SH-SY5Y (cell line): ENCODE data around the gene PKD2L1.

ENCODE experiments used
- GATA2 ChIP-seq: IDR thresholded peaks from 2 replicates; pipeline ENCODE4 v1.6.1; 2011; ENCODE audit warnings: mild to moderate bottlenecking, low read depth, low read length
- GATA3 ChIP-seq: IDR thresholded peaks from 2 replicates; pipeline ENCODE4 v1.6.1; 2011; ENCODE audit warnings: low read depth, mild to moderate bottlenecking, low read length, moderate library complexity

Gene PKD2L1

GRCh38 chr10:100346351-100346764 is 16.3 kb upstream of the PKD2L1 start:
- TF ChIP-seq GATA2, result no peak
- no peak for TF ChIP-seq GATA3

- TF ChIP-seq GATA3 (no peak), GATA2 (no peak)
Observed at GRCh38 chr10:100345570-100346330, 15.7 kb upstream of the PKD2L1 start.

- TF ChIP-seq GATA3, result no peak
- TF ChIP-seq GATA2, result no peak
Observed at GRCh38 chr10:100344241-100344788, 14.3 kb upstream of the PKD2L1 start.

GRCh38 chr10:100342627-100342972 is 12.6 kb upstream of the PKD2L1 start:
- TF ChIP-seq GATA3, result no peak
- no peak for TF ChIP-seq GATA2

- TF ChIP-seq GATA3 (no peak), GATA2 (no peak)
Observed at GRCh38 chr10:100341953-100342626, 12.1 kb upstream of the PKD2L1 start.

GRCh38 chr10:100340948-100341847 is 11.2 kb upstream of the PKD2L1 start:
- no peak for TF ChIP-seq GATA3
- TF ChIP-seq GATA2, result no peak

- TF ChIP-seq GATA2 (no peak), GATA3 (no peak)
Observed at GRCh38 chr10:100339236-100339635, 9.2 kb upstream of the PKD2L1 start.

GRCh38 chr10:100338434-100339036 is 8.5 kb upstream of the PKD2L1 start:
- no peak for TF ChIP-seq GATA3

- TF ChIP-seq GATA3 (no peak), GATA2 (no peak)
Observed at GRCh38 chr10:100334762-100335161, 4.7 kb upstream of the PKD2L1 start.

GRCh38 chr10:100333661-100334440 is 3.8 kb upstream of the PKD2L1 start:
- TF ChIP-seq GATA2 (no peak), GATA3 (no peak)

GRCh38 chr10:100333106-100333505 is 3.1 kb upstream of the PKD2L1 start:
- TF ChIP-seq GATA3 (no peak), GATA2 (no peak)

- TF ChIP-seq GATA3 (no peak), GATA2 (no peak)
Observed at GRCh38 chr10:100328198-100328597, 1.8 kb downstream of the PKD2L1 start.

GRCh38 chr10:100327718-100328009 is 2.4 kb downstream of the PKD2L1 start:
- TF ChIP-seq GATA3 (no peak), GATA2 (no peak)
